Chondrocyte (in vitro differentiated cells): ENCODE measurements around the gene GIPC2. TPM values are rescaled to one million over a fixed set of nuclear protein-coding genes. Genes with fewer than 3 reads are reported as not detected.

ENCODE experiments used
- DNase-seq: peaks from one replicate; pipeline ENCODE4 v3.0.0; 2021; ENCODE audit warnings: mixed read lengths, low spot score
- H3K27ac Mint-ChIP-seq: one replicate; pipeline ENCODE4 v1.8.0; 2021; ENCODE audit warnings: mild to moderate bottlenecking, moderate library complexity, mixed read lengths; ENCODE audit not compliant: unreplicated experiment
- H3K27me3 Mint-ChIP-seq: 2 replicates; pipeline ENCODE4 v1.8.0; 2021; ENCODE audit warnings: low read depth, mixed read lengths
- H3K36me3 Mint-ChIP-seq: 2 replicates; pipeline ENCODE4 v1.8.0; 2021; ENCODE audit warnings: low read depth, mixed read lengths
- H3K4me1 Mint-ChIP-seq: 2 replicates; pipeline ENCODE4 v1.8.0; 2021; ENCODE audit warnings: low read depth, mild to moderate bottlenecking, mixed read lengths
- H3K4me3 Mint-ChIP-seq: one replicate; pipeline ENCODE4 v1.8.0; 2021; ENCODE audit warnings: mild to moderate bottlenecking, moderate library complexity, mixed read lengths; ENCODE audit not compliant: unreplicated experiment
- H3K9me3 Mint-ChIP-seq: 2 replicates; pipeline ENCODE4 v1.8.0; 2021; ENCODE audit warnings: low read depth, mixed read lengths
- CTCF ChIP-seq: fragments of 200-600 bp; sonication (generic); IDR thresholded peaks from 2 replicates; pipeline ENCODE4 v1.5.0; 2021; ENCODE audit warnings: antibody characterized with exemption, mild to moderate bottlenecking, moderate library complexity
- total RNA-seq: library from RNA; stranded (reverse); gene quantifications from 3 replicates; pipeline ENCODE4 v1.2.1, GENCODE V29; 2021

Gene GIPC2
- total RNA-seq, 1 donor from 2014 or later, result 0.15 TPM

DNA sequence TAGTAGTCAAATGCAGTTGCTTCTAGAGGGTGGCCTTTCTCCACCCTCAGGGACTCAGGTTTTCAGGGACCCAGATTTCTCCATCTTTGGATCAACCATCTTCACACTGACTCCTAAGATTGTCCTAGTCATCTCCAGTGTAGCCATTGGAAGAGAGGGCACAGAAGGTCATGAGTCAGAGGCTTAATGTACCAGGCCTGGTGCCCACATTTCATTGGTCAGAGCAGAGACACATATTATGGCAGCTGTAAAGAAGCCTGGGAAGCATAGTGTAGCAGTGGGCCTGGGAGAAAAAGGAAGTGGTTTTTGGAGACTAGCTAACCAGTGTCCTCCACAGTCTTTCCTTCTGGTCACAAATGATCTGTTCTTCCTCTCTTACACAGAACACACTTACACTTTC lies 122.5 kb downstream of the GIPC2 start:
- Mint-ChIP-seq H3K27me3 (peaks cover 6% of the 10 kb centered on the region), H3K4me3 (no peak overlapping the region), H3K9me3 (peaks cover under 1% of the 10 kb centered on the region), H3K27ac (no peak overlapping the region), H3K36me3 (no peaks in the 10 kb centered on the region), H3K4me1 (no peaks in the 10 kb centered on the region)
- TF ChIP-seq CTCF, result no peak
- DNase-seq, result no peak

DNA sequence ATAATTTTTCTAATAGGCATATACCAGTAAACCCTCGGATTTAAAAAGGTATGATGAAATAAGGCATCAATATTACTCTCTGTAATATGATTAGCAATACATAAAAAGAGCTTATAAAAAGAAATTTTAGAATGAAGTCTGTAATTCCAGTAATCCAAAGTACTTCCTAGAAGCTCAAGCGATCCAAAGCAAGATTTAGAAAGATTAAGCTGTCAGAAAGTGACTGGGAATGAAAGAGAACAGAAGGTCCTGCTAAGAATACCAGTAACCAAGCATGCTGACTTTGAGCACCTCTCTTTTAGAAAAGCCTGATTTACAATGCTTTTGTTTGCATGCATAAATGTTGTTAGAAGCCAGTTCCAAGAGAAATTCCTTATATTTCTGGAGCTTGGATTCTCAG lies 125.1 kb downstream of the GIPC2 start:
- DNase-seq, result no peak
- H3K4me3 Mint-ChIP-seq, result no peak overlapping the region

GRCh38 chr1:78171736-78172590 lies 126.2 kb downstream of the GIPC2 start:
- peaks cover 7% of the 10 kb centered on the region for H3K4me1 Mint-ChIP-seq
- no peak overlapping the region for H3K4me3 Mint-ChIP-seq
- no peaks in the 10 kb centered on the region for H3K36me3 Mint-ChIP-seq
- DNase-seq, result no peak
- H3K27me3 Mint-ChIP-seq, result peaks cover 2% of the 10 kb centered on the region
- no peak overlapping the region for H3K27ac Mint-ChIP-seq
- no peaks in the 10 kb centered on the region for H3K9me3 Mint-ChIP-seq
- no peak for TF ChIP-seq CTCF

More for the DNA sequence above, 125.1 kb downstream of the GIPC2 start:
- peaks cover 6% of the 10 kb centered on the region for H3K27me3 Mint-ChIP-seq
- no peaks in the 10 kb centered on the region for H3K4me1 Mint-ChIP-seq
- H3K36me3 Mint-ChIP-seq, result no peaks in the 10 kb centered on the region
- TF ChIP-seq CTCF, result no peak
- H3K9me3 Mint-ChIP-seq, result no peaks in the 10 kb centered on the region
- no peak overlapping the region for H3K27ac Mint-ChIP-seq

- peaks cover 7% of the 10 kb centered on the region for H3K4me1 Mint-ChIP-seq
- peaks cover 13% of the 10 kb centered on the region for H3K27me3 Mint-ChIP-seq
- TF ChIP-seq CTCF, result no peak
- H3K27ac Mint-ChIP-seq, result no peak overlapping the region
- H3K36me3 Mint-ChIP-seq, result no peaks in the 10 kb centered on the region
- H3K4me3 Mint-ChIP-seq, result no peak overlapping the region
- DNase-seq, result no peak
- peaks cover 9% of the 10 kb centered on the region for H3K9me3 Mint-ChIP-seq
Measured at GRCh38 chr1:78176448-78176847, 130.7 kb downstream of the GIPC2 start.

DNA sequence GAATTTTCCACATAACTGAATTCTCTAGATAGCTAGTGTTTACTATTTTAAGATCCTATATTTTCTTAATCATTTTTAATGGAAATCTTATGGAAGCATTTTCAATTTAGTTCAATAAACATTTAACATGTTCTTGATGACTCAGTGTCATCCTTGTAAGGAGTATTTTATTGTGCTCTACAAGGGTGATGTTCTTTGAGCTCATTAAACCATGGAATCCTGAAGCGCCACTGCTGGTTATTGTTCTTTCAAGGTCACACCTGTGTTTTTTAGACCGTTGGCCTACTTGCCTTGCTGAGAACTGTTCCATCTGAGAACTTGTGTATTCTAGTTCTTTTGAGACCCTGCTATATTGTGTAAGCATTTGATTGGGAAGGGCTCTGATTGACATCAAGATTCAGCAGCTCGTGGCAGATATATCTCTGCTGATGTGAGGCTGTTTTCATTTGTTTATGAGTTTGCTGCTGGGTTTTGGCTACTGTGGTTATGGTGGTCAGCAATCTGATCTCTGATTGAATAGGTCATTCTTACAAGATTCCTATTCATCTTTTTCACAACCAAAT lies 132.0 kb downstream of the GIPC2 start:
- TF ChIP-seq CTCF, result no peak
- H3K4me1 Mint-ChIP-seq, result peaks cover 7% of the 10 kb centered on the region
- no peak overlapping the region for H3K4me3 Mint-ChIP-seq
- no peaks in the 10 kb centered on the region for H3K36me3 Mint-ChIP-seq
- no peak overlapping the region for H3K27ac Mint-ChIP-seq
- no peak for DNase-seq
- H3K27me3 Mint-ChIP-seq, result peaks cover 15% of the 10 kb centered on the region
- H3K9me3 Mint-ChIP-seq, result peaks cover 9% of the 10 kb centered on the region
